ENCODE measurements around the gene DTWD2.

DNA sequence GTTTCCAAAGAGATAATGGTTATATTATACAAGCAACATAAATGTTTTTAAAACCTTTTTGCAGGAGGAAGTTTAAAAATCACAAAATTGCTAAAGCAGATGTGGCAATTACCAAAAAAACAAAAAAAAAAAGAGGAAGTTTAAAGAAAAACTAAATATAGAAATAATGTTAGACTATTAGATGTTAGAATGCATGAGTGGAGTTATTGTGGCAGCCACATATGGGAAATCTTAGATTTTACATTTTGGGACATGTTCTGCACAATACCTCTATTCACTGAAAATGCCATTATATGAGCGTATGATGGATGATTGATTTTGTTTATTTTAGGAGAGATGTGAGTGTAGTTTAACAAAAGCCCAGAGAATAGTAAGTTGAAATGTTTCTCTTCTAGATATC, 31.2 kb upstream of the DTWD2 start:
- TF ChIP-seq CTCF (IDR thresholded peaks at IDR 0.05) (no peak), EP300 (IDR thresholded peaks at IDR 0.05) (no peak)
